Hematopoietic multipotent progenitor cell treated with erythropoietin and hydrocortisone succinate and interleukin-3 and kit ligand, for 8 days (in vitro differentiated cells): ENCODE measurements around the gene GALT.
A peak's percentile ranks its signal among the peaks of the same experiment; 100 is the strongest.

Experiments used
- DNase-seq: peaks from one replicate; pipeline ENCODE4 v3.0.0-alpha.2; 2015

GALT gene

DNA sequence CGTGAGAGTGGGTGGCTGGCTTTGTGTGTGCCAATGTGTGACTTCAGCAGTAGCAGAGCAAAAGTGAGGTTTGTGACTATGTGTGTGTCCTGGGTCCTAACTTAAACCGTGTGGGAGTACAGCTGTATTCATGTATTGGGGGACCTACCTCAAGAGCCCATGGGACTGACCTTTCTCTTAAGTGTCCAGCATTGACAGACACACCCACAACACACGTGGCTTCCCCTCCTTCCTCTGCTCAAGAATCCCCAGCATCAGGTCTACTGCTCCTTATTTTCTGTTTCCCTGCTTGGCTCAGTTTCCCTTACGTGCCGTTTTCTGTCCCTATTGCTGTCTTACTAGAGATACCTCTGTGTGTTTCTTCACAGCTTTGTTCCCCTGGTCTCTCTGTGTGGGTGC lies 6.1 kb downstream of the GALT start:
- DNase-seq: no peak

DNA sequence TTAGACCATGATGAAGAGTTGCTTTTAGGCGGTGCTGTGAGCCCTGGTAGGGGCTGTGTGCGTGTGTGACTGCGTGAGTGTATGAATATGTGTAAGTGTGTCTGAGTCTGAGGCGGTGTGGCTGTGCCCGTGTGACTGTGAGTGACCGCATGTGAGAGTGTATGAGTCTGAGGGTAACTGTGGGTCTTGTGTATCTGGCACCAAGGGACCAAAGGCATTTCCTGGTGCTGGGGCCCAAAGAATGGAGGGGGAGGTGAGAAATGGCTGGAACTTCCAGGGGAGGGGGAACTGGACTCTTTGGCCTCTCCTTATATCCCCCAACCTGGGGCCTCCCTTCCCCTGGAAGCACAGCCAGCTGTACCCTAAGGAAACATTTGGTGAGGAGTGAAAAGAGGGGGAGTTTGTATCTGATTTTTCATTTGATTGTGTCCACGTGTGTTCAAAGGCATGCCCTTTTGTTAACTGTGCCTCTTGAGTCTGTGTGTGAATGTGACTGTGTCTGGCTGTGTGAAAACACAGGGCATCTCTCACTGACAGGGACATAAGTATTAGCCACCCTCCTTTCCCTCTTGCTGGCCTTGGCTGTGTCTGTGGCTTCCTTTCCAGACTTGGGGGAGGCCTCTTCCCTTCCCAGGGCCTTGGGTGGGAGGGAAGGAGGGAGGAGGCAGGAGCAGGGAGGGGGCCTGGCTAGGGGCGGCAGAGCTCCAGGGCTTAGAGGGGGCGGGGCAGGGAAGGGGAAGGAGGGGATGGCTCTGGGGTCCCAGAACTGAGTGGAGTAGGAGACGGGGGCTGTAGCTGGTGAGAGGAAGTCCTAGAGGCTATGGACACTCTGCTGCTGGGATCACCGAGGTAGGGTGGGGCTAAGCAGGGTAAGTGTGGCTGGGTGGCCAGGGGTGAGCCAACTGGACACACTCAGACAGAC lies 6.9 kb downstream of the GALT start:
- DNase-seq: no peak

DNA sequence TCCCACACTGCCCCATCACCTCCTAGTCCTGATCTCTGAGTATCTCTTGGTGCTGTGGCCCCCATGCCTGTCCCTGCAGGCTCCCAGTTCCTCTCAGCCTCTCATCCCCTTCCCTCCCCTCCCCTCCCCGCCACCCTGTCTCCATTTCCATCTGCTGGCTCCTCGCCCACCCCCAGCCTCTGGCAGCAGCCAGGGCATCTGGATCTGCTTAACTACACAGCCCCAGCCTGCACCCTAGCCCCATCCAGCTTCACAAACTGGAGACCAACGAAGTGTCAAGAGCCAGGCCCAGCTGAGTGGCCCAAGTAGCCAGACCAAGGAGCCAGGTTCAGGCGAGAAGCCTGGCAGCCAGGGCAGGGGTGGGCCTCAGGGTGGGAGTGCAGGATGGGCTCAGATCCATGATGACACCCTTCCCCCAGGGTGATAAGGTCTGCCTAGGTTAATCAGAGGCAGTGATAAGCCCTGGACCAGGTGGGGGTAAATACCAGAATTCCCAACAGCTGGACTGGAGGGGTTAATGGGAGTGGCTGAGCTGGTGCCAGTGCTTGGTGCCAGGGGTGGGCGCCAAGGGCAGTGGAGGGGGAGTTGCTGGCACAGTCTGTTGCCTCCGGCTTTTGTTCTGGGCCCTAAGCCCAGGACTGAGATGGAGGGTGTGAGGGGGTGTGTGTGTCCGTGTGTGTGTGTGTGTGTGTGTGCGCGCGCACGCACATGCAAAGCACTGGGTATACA lies 8.0 kb downstream of the GALT start:
- no peak for DNase-seq

DNA sequence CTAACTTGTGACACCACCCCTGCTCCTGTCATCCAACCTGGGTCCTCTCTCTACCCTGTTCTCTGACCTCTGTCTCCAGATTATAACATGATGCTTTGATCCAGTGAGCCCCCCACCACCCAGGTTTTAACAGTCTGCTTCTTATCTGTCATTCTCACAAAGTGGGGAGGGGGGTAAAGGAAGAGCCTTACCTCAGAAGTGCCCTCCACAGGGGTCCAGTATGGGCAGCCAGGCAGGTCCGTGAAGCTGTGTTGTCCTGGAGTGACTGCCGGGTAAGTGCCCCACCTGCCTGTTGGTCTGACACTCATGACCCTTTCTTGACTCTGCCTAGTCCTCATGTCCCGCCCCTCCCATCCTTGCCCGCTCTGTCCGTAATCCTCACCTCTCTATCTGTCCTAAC lies 8.9 kb downstream of the GALT start:
- no peak for DNase-seq

DNA sequence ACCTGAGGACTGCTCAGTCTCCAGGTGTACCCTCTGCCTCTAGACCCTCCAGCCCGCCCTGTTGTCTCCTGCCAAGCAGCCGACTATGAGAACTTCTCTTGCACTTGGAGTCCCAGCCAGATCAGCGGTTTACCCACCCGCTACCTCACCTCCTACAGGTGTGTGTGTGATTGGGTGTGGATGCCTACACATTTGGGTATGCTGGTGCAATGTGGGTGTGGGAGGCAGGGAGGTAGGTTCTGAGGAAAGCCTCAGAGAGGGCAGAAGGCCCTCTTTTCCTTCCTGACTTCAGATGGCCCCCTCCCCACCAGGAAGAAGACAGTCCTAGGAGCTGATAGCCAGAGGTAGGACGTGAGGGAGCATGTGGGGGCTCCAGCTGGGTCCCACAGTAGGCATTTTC lies 10.5 kb downstream of the GALT start:
- no peak for DNase-seq

DNA sequence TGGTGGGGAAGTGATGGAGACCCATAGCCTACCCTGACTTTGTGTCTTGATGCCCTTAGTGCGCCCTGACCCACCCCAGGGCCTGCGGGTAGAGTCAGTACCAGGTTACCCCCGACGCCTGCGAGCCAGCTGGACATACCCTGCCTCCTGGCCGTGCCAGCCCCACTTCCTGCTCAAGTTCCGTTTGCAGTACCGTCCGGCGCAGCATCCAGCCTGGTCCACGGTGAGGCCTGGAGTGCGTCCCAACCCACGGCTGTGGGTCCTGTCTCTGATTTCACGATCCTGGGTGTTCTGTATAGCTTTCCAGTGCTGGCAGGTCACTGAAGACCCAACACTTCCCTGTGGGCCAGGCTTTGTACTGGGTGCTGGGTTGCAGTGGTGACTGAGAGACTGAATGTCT lies 12.0 kb downstream of the GALT start:
- no peak for DNase-seq

DNA sequence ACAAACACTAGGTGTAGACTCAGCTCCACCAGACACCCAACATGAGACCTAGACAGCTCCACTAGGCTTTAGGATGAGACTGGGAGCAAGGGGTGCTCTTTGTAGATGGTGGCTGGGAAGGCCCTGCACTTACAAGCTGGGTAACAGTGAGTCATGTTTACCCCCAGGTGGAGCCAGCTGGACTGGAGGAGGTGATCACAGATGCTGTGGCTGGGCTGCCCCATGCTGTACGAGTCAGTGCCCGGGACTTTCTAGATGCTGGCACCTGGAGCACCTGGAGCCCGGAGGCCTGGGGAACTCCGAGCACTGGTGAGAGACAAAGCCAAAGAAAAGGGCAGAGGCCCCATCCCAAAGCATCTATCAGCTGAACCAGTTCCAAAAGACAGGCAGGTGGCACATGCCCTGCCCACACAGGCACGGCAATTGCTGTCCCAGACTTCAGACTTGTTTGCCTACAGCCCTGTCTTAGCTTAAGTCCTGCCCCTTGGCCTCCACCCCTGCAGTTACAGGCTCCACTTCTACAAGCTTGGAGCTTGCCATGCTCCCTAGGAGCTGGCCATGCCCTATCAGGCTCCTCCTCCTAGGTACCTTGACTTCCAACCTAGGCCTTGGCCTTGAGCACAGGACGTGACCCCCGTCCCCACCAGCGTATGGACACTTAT lies 13.2 kb downstream of the GALT start:
- no peak for DNase-seq

DNA sequence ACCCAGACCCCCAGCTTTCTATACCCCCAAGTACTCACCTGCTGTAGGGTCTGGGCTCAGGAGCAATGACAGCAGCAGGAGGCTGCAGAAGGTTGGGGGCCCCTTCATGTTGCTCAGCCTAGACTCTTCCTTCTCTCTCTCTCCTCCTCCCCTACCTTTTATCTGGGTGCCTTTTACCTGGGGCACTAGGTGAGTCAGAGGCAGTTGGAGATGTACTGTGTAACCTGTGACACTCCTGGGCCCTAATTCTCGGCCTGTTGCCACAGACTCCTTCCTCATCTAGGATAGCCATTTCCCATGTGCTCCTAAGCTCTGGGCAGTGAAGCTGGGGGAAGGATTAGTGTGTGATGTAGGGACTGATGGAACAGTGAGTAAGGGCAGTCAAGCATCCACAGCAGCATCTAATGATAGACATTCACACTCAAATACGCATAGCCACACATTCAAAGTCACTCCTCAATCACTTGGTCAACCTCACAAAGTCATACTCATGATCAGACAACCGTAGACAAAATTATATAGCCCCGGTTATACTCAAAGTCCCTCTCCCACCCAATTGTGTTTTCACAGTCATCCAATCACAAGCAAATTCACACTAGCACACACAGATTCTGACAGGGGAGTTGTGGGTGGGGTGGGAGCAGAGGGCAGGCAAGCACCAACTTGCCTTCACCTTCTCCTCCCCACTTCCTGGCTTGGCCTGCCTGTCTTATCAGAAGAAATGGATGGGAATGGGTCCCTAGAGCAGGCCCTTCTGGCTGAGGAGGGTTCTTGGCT lies 16.2 kb downstream of the GALT start, which contains the start of gene CCL27:
Gene CCL27 (minus strand): TSS at position 132 of the 777 bp plus-strand sequence. CDS start 24 bp downstream, at position 108.
- DNase-seq: no peak

DNA sequence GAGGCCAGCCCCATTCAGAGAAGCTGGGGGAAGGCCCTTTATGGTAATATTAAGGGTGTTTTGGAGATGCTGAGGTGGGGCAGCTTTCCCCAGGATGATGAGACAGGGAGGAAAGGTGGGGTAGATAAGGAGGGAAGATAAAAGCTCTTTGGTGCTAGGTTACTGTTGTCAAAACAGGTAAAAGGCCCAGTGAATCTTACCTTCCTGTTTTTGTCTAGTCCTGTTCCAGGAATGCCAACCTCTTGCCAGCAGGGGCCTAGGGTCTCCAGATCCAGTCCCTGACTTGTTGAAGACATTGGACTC lies 16.8 kb downstream of the GALT start:
- no peak for DNase-seq

DNA sequence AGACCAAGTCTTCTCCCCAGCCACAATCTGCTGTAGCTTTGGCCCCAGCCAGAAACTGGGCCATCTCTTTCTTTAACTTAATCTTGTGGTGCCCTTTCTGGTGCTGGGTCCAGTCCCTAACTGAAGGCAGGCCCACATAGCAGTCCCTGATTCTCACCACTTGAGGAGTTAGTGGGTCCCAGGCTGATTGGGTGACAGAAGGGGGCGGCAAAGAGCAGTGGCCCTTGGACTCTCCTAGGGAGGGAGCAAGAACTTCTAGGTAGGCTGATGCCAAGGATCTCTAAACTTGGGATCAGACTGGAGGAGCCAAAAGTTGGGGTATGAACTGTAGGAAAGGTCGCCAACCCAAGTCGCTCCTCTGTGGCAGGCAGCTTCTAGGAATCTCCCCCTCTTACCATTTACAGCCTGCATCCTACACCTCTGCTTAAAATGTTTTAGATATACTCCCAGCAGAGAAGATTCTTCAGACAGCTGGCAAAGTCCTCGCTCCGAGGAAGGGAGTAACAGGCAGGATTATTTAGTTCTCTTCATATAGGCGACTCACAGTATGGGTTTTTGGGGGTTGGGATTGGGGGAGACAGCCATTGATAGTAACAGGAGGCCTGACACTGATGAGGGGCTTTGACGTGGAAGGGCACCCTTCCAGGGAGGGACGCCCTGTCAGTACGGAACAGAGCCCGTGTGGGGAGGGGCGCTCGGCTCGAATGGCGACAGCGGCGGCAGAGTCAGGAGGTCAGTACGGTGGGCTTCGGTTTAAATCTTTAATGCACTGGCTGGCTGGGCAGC lies 18.0 kb downstream of the GALT start:
- DNase-seq: peak; percentile 89

DNA sequence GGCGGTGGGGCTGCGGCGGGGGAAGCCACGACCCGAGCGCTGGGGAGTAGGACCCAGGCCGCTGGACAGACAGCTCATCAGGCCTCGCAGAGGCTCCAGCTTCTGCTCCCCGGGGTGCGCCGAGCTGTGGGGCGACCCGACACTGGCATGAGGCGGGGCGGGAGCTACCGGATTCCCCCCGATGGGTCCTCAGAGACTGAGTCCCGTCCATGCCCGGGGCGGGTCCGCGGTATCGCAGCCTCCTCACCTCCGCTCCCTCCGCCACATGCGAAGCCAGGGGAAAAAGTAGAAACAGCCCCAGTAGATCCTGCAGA lies 18.5 kb downstream of the GALT start:
- no peak for DNase-seq

DNA sequence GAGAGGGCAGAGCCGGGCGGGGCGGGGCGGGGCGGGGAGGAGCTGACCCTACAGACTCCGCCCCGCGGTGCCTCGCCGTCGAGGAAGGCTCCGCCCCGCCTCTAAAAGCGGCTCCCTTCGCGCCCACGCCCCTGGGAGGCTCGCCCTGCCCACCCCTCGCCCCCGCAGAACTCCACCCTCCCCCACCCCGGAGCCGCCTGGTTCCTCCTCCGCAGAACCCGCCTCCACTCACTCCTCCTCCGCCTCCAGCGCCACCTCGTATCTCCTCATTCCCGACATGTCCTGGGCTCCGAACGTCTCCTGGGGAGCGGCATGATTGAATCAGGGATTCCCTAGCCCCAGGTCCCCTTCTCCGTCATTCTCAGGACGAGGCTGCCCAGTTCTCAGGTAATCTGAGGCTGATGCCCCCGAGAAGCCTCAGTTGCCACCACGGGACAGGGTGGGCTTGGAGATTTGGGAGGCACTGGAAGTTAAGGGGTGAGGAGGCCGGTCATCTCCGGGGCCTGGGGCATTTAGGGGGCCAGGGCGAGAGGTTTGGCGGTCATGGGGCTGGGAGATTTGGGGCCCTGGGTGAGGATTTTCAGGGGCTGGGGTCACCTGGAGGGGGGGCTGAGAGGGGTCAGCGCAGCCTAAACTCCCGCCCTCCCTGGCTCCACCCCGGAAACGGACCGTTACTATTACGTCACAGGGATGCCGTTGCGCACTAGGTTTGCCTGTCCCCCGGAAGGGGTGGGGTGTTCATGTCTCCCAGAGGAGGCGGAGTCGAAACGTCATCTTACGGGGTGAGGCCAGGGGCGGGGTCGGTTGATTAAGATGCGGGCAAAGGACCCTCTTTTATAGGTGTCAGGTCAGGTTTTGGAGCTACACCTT lies 19.1 kb downstream of the GALT start:
- DNase-seq: peak; percentile 93

DNA sequence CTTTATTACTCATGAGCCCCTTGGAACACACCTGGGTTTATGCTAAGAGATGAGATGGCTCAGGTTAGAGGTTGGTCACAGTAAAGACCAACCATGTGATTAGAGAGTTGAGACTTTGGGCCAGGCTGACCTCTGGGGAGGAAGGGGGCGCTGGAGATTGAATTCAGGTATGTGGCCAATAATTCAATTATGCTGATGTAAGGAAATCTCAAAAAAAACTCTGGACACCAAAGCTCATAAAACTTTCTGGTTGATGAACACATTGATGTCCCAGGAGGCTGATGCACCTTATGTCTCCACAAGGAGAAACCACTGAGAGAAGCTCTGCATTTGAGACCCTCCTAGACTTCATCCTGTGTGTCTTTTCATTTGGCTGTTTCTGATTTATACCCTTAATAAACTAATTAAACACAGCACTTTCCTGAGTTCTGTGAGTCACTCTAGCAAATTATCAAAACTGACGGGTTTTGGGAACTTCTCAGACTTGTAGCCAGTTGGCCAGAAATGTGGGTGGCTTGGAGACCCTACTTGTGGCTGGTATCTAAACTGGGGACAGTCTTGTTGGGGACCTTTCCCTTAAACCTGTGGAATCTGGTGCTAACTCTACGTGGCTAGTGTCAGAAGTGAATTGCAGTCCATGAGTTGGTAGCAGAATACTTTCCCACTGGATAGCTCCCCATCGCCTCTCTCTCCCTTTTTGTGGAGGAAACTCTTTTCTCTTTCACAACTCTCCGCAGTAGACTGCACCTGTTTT lies 23.5 kb downstream of the GALT start:
- DNase-seq: no peak

DNA sequence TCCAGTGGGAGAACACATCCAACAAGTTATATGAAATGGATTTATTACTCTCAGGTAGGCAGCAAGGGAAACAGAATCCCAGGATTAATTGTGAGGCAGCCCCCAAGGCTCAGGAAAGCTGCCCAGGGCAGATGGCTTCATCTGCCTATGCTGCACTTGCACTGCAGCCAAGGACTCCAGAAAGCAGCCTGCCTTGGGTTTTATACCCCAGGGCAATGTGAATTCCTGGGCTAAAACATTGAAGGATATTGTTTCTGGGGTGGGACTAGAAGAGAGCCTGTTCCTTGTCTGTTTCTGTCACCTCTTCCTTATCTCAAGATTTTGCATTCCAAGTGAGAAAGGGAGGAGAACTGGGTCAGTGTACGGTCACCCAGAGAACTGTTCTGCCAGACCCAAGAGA lies 24.8 kb downstream of the GALT start:
- DNase-seq: no peak

DNA sequence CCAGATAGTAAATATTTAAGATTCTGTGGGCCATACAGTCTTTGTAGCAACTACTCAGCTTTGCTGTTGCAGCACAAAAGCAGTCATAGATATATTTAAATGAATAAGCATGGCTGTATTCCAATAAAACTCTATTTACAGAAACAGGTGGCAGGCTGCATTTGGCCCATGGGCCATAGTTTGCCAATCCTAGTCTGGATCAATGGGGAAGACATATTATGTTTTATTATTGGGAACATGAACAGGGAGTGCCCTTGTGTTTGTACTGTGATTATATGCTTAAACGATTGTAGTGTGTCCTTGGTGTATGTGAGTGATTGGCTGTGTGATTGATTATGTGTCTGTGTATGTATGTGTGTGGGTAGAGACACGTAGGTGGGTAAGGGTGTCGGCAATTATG lies 28.0 kb downstream of the GALT start:
- DNase-seq: no peak

DNA sequence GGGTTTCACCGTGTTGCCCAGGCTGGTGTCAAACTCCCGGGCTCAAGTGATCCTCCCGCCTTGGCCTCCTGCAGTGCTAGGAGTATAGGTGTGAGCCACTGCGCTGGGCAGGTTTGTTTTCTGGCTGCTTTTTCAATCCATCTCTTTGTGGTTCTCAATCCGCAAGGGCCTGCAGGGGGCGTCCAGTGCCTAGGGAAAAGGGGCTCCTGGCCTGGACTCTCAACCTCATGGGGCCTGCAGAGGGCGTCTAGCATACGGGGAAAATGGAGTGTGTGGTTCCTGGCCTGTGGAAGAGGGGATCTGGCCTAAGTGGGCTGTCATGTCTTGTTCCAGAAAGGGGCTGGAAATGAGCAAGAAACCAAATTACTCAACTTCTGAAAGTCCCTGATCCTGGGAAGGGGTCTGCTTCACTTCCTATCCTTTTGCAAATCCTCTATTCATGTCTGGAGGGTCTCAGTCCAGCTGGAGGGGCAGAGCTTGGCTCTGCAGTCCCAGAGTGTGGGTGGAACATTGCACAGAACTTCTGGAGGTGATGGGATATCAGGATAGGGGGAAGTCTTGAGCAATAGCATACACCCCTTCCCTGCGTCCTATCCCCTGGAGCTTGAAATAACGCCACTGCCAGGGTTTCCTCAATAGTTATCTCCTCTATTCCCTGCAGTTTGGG lies 28.7 kb downstream of the GALT start:
- DNase-seq: peak; percentile 86

DNA sequence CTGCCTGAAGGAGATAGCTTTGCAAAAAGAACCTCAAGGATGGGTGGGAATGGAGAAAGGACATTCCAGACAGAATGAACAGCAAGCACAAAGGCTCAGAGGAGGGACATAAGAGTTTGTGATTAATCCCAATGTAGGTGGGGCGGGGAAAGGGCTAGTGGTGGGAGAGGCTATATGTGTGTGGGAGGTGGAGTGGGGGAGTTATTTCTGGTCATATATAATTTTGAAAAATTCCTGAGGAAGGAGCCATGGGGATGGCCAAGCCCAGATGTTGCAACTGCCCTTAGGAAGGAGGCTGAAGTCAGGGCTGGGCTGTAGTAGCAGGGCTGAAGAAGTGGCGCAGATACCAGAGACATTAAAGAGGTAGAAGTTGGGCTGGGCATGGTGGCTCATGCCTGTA lies 29.4 kb downstream of the GALT start:
- DNase-seq: no peak

DNA sequence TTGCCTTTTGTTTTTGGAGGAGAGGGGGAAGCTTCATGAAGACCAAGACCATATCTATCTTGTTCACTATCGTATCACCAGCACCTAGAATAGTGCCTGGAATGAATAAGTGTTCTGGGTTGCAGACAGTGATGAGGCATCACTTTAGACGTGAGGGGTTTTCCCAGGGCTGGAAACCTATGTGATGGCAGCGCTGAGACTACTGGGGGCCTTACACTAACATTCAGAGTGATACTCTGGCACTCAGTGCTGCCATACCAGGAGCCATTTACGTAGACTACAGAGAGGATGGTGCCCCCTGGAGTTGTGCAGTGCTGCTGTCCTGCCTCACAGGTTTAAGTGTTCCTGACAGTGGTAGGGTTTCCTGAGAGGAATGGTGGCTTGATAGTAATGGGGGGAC lies 37.7 kb downstream of the GALT start:
- DNase-seq: no peak

DNA sequence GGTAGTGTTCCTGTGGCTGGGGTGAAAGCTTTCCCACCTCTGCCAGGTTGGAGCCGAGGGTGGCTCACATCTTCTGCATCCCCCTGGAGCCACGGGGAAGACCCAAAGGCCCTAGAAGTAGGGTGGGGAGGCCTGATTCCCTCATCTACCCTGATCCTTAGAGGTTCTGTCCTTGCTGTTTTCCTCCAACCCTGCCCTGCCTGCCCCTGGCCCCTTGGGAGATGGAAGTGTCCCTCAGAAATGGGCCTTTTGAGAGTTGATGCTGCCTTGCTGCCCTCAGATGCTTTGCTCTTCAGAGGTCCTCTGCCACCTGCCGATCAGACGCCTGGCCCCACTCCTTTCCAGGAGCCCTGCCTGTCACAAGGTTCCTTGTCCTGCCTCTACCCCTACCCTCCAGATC lies 38.3 kb downstream of the GALT start:
- no peak for DNase-seq

DNA sequence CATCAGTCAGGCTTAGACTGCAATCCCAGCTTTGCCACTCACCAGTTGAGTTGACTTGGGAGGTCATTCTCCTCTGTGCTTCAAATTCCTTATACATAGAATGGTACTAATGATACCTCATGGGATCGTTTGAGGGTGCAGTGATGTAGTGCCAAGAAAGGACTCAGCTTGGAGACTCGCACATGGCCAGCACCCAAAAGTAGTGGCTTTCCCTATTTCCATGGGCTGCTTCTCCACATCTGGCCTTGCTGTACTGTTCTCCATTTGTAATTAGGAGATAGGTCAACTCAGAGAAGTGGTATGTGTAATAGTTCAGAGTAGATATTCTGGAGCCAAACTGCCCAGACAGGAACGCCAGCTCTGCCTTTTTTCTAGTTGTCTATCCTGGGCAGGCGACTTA lies 39.1 kb downstream of the GALT start:
- no peak for DNase-seq
